HepG2 (cell line): ENCODE data around the gene DLX1. TPM values are rescaled to one million over a fixed set of nuclear protein-coding genes. Genes with fewer than 3 reads are reported as not detected.
"Not testable (repeated sequence)": the region's sequence is repeated elsewhere in the genome, so short reads cannot be mapped to it uniquely, and the experiment has no call there.

ENCODE experiments used
- ATAC-seq: fragments of 200-7000 bp; cut with Tn5 transposase; 3 replicates; pipeline ENCODE4 v1.9.1; 2020; ENCODE audit warnings: mild to moderate bottlenecking, moderate library complexity
- BruUV-seq: library from RNA; stranded (reverse); fragments of 400-500 nt; replicated peaks from 2 replicates; lab custom pipeline; 2021; lab: Mats Ljungman, UMichigan
- CTCF ChIA-PET: fragments of 300-600 bp; formaldehyde crosslinking; extraction: SDS; loops from one replicate; lab custom pipeline; 2021; ENCODE audit warnings: low total read pairs, inconsistent platforms, low intra/inter-chr PET ratio; lab: Yijun Ruan, JAX
- POLR2A ChIA-PET: fragments of 350-600 bp; sonication (Branson Sonifier 250); formaldehyde crosslinking; loops from one replicate; lab custom pipeline; 2020; ENCODE audit warnings: antibody characterized with exemption, inconsistent platforms; lab: Yijun Ruan, JAX
- DNase-seq: peaks from one replicate; pipeline ENCODE4 v3.0.0-alpha.2; 2015; ENCODE audit warnings: low spot score
- FAIRE-seq: peaks from 3 replicates; lab custom pipeline; 2011; peaks lifted over from hg19 to GRCh38; lab: Jason Lieb, UNC
- H2AFZ ChIP-seq: one replicate; pipeline ENCODE4 v1.6.1; 2011; ENCODE audit warnings: low read length, inconsistent platforms
- H3K27ac ChIP-seq: fragments of 300-600 bp; 3 replicates; pipeline ENCODE4 v1.8.0; 2011; ENCODE audit warnings: mixed run types, mild to moderate bottlenecking, mixed read lengths, low read length, inconsistent platforms; ENCODE audit not compliant: insufficient read depth; ENCODE audit errors: extremely low read length
- H3K27me3 ChIP-seq, 2 experiments: fragments of 200-600 bp in 1 of 2; 2 replicates in 1 of 2; 3 replicates in 1 of 2; pipeline versions ENCODE4 v1.6.0 to v1.8.0; 2011; ENCODE audit warnings: low read length in 2 of 2, mild to moderate bottlenecking in 2 of 2, moderate library complexity in 2 of 2, inconsistent platforms in 1 of 2; ENCODE audit not compliant: insufficient read depth in 2 of 2, control insufficient read depth in 1 of 2
- H3K36me3 ChIP-seq, 2 experiments: fragments of 200-600 bp in 1 of 2; replicated peaks in 1 of 2; 2 replicates in 1 of 2; 3 replicates in 1 of 2; pipeline versions ENCODE4 v1.5.1 to v1.8.0; 2011; ENCODE audit warnings: low read length in 2 of 2, inconsistent platforms in 1 of 2; ENCODE audit not compliant: insufficient read depth in 2 of 2, control insufficient read depth in 1 of 2
- H3K4me1 ChIP-seq: 2 replicates; pipeline ENCODE4 v1.5.1; 2012; ENCODE audit warnings: low read length, inconsistent platforms; ENCODE audit not compliant: insufficient read depth
- H3K4me2 ChIP-seq: 2 replicates; pipeline ENCODE4 v1.6.0; 2011; ENCODE audit warnings: low read depth, low read length, inconsistent platforms
- H3K4me3 ChIP-seq, 3 experiments: fragments of 200-600 bp in 1 of 3; sonication (generic), shearing (Covaris generic) in 1 of 3; replicated peaks in 1 of 3; 2 replicates each; pipeline ENCODE4 v1.5.1; 2011 to 2016; ENCODE audit warnings: low read length in 3 of 3, inconsistent platforms in 2 of 3, low read depth in 2 of 3, mild to moderate bottlenecking in 2 of 3, control low read depth in 1 of 3, mixed read lengths in 1 of 3; ENCODE audit not compliant: insufficient read depth in 1 of 3
- H3K79me2 ChIP-seq: one replicate; pipeline ENCODE4 v1.6.1; 2011; ENCODE audit warnings: low read length, inconsistent platforms; ENCODE audit not compliant: insufficient read depth
- H3K9ac ChIP-seq: 2 replicates; pipeline ENCODE4 v1.6.0; 2011; ENCODE audit warnings: mild to moderate bottlenecking, low read depth, low read length, inconsistent platforms; ENCODE audit not compliant: insufficient read depth
- H3K9me3 ChIP-seq: 2 replicates; pipeline ENCODE4 v1.5.1; 2012; ENCODE audit warnings: mild to moderate bottlenecking, low read length
- H4K20me1 ChIP-seq: 2 replicates; pipeline ENCODE4 v1.6.0; 2011; ENCODE audit warnings: inconsistent platforms, mild to moderate bottlenecking, low read length, moderate library complexity; ENCODE audit not compliant: insufficient read depth
- AHR ChIP-seq: IDR thresholded peaks from 2 replicates; pipeline ENCODE4 v1.6.1; 2018; ENCODE audit warnings: missing genetic modification reagents, missing compliant biosample characterization
- CEBPB ChIP-seq: IDR thresholded peaks from 2 replicates; pipeline ENCODE4 v1.6.1; 2011; ENCODE audit warnings: low read depth, low read length, improper control_type of control experiment, borderline replicate concordance
- GZF1 ChIP-seq: sonication (generic); formaldehyde crosslinking; IDR thresholded peaks from 2 replicates; pipeline ENCODE4 v1.5.1; 2020; ENCODE audit warnings: mild to moderate bottlenecking, missing genetic modification reagents
- HNF4A ChIP-seq: sonication (generic); formaldehyde crosslinking; IDR thresholded peaks from 2 replicates; pipeline ENCODE4 v1.4.0; 2020; ENCODE audit warnings: missing genetic modification reagents
- POLR2AphosphoS2 ChIP-seq: IDR thresholded peaks from 2 replicates; pipeline ENCODE4 v1.6.1; 2011; ENCODE audit warnings: low read depth, low read length, improper control_type of control experiment
- POLR2G ChIP-seq: fragments of 200-400 bp; formaldehyde crosslinking; IDR thresholded peaks from 2 replicates; pipeline ENCODE4 v1.6.1; 2018; ENCODE audit warnings: mild to moderate bottlenecking, low read depth, low read length, moderate library complexity
- SATB2 ChIP-seq: sonication (generic); formaldehyde crosslinking; IDR thresholded peaks from 2 replicates; pipeline ENCODE4 v1.5.0; 2020; ENCODE audit warnings: missing genetic modification reagents
- TFE3 ChIP-seq: IDR thresholded peaks from 2 replicates; pipeline ENCODE4 v1.6.1; 2016
- TMF1 ChIP-seq: sonication (generic); formaldehyde crosslinking; IDR thresholded peaks from 2 replicates; pipeline ENCODE4 v1.8.1; 2022; ENCODE audit warnings: low read depth, missing genetic modification reagents
- TOE1 ChIP-seq: sonication (generic); formaldehyde crosslinking; IDR thresholded peaks from 2 replicates; pipeline ENCODE4 v1.4.0; 2020; ENCODE audit warnings: mild to moderate bottlenecking, missing genetic modification reagents
- YEATS2 ChIP-seq: sonication (generic); formaldehyde crosslinking; IDR thresholded peaks from 2 replicates; pipeline ENCODE4 v1.4.0; 2020; ENCODE audit warnings: missing genetic modification reagents, borderline replicate concordance
- ZNF251 ChIP-seq: sonication (generic); formaldehyde crosslinking; IDR thresholded peaks from 2 replicates; pipeline ENCODE4 v1.9.0; 2021; ENCODE audit warnings: mild to moderate bottlenecking, missing genetic modification reagents
- ZNF350 ChIP-seq: sonication (generic); formaldehyde crosslinking; IDR thresholded peaks from 2 replicates; pipeline ENCODE4 v1.4.0; 2020; ENCODE audit warnings: mild to moderate bottlenecking, low read depth, missing genetic modification reagents, borderline replicate concordance
- ZNF704 ChIP-seq: sonication (generic); formaldehyde crosslinking; IDR thresholded peaks from 2 replicates; pipeline ENCODE4 v1.8.1; 2023; ENCODE audit warnings: mild to moderate bottlenecking, inconsistent platforms, moderate library complexity, missing genetic modification reagents, borderline replicate concordance
- ZNF747 ChIP-seq: sonication (generic); formaldehyde crosslinking; IDR thresholded peaks from 2 replicates; pipeline ENCODE4 v1.8.1; 2023; ENCODE audit warnings: missing genetic modification reagents, mild to moderate bottlenecking, borderline replicate concordance
- ZSCAN29 ChIP-seq: sonication (generic); formaldehyde crosslinking; conservative IDR thresholded peaks from 2 replicates; pipeline ENCODE4 v1.4.0; 2020; ENCODE audit warnings: mild to moderate bottlenecking, missing genetic modification reagents
- WGBS: methylation state at CpG from one replicate; pipeline ENCODE4 v1.1.6; 2017; ENCODE audit warnings: low lambda C conversion rate; 5-methylcytosine and 5-hydroxymethylcytosine counted together
- in situ Hi-C: cut with HindIII; loops from 2 replicates; pipeline ENCODE4 v1.10.0; 2017; ENCODE audit warnings: low pct_unique_long_range_greater_than_20kb; ENCODE audit not compliant: extremely low pct_ligation_motif_present
- intact Hi-C: fragments of 100-400 bp; cut with micrococcal nuclease; formaldehyde crosslinking; loops from one replicate; pipeline ENCODE4 v1.10.0; 2022; ENCODE audit not compliant: unreplicated experiment
- polyA plus RNA-seq, 8 experiments: library from polyadenylated mRNA; depleted of rRNA in 3 of 8; stranded (reverse) in 7 of 8; unstranded in 1 of 8; fragments of >200 nt; fragmentation: Illumina TruSeq in 4 of 8; extraction: Trizol in 4 of 8; gene quantifications; 2 replicates each; pipeline versions ENCODE4 v1.2.1 to v1.2.3, GENCODE V29; 2011 to 2016; ENCODE audit warnings: low read depth in 4 of 8, missing spikeins in 1 of 8, mixed read lengths in 1 of 8; ENCODE audit not compliant: insufficient read depth in 1 of 8
- total RNA-seq, 5 experiments: library from RNA; depleted of rRNA; stranded (reverse); fragments of >200 nt; fragmentation: Illumina TruSeq; extraction: Trizol; gene quantifications; 2 replicates each; pipeline ENCODE4 v1.2.3, GENCODE V29; 2016; ENCODE audit warnings: low read depth in 1 of 5

The DLX1 gene
- total and polyA plus RNA-seq, 2 of the 13 experiments (the other 11 are each of a cell fraction or from before 2014, with no cell fraction given) = 0.18 to 0.86 TPM

- ATAC-seq (no peak), DNase-seq (no peak), FAIRE-seq (no peak)
- BruUV-seq = no TSS peak
- Histone ChIP-seq H2AFZ (no peak overlapping the region), H3K9ac (no peak overlapping the region), H3K36me3 (no peaks in the 10 kb centered on the region), H3K27ac (no peak overlapping the region), H4K20me1 (no peaks in the 10 kb centered on the region), H3K27me3 (peaks cover 0 to 4% of the 10 kb centered on the region in 2 experiments; a peak in 1 of 5 replicates), H3K4me3 (no peak overlapping the region), H3K79me2 (no peaks in the 10 kb centered on the region), H3K9me3 (no peaks in the 10 kb centered on the region), H3K4me1 (no peaks in the 10 kb centered on the region), H3K4me2 (no peak overlapping the region)
- intact Hi-C loops (no loop called here), in situ Hi-C loops (no loop called here)
- POLR2A ChIA-PET = no interaction called here
- 14% methylated on average over 2 of the region's 2 CpGs for WGBS
- no peak for TF ChIP-seq ZNF747 (CRISPR knock-in tag)
- no peak for TF ChIP-seq AHR (CRISPR knock-in tag)
- no peak for TF ChIP-seq POLR2G
- no peak for TF ChIP-seq GZF1
- no peak for TF ChIP-seq CEBPB
- TF ChIP-seq ZSCAN29 (CRISPR knock-in tag) = no peak
- no peak for TF ChIP-seq ZNF704
- no peak for TF ChIP-seq YEATS2 (CRISPR knock-in tag)
- TF ChIP-seq ZNF350 (CRISPR knock-in tag) = no peak
- no peak for TF ChIP-seq TMF1 (CRISPR knock-in tag)
- TF ChIP-seq POLR2AphosphoS2 = no peak
- no peak for TF ChIP-seq TOE1 (CRISPR knock-in tag)
- TF ChIP-seq SATB2 (CRISPR knock-in tag) = no peak
- no peak for TF ChIP-seq HNF4A (CRISPR knock-in tag)
- TF ChIP-seq TFE3 = no peak
- TF ChIP-seq ZNF251 = no peak
- CTCF ChIA-PET = no interaction called here
Measured at GRCh38 chr2:172137943-172138342, 52.6 kb downstream of the DLX1 start.

- H3K9me3 ChIP-seq, H3K4me3 ChIP-seq, POLR2A ChIA-PET, DNase-seq, BruUV-seq, ATAC-seq, H2AFZ ChIP-seq, H4K20me1 ChIP-seq, H3K9ac ChIP-seq, H3K4me1 ChIP-seq, H3K36me3 ChIP-seq, CTCF ChIA-PET, FAIRE-seq, in situ Hi-C loops, H3K79me2 ChIP-seq, intact Hi-C loops, H3K4me2 ChIP-seq, H3K27ac ChIP-seq, H3K27me3 ChIP-seq: not testable (repeated sequence)
- 0% methylated on average over 1 of the region's 1 CpG for WGBS
Measured at GRCh38 chr2:172138727-172139126, 53.4 kb downstream of the DLX1 start.
